ENCODE measurements around the gene SCART1. TPM values are rescaled to one million over a fixed set of nuclear protein-coding genes. Genes with fewer than 3 reads are reported as not detected.

SCART1 gene
- total RNA-seq, 1 donor from 2014 or later: not detected

DNA sequence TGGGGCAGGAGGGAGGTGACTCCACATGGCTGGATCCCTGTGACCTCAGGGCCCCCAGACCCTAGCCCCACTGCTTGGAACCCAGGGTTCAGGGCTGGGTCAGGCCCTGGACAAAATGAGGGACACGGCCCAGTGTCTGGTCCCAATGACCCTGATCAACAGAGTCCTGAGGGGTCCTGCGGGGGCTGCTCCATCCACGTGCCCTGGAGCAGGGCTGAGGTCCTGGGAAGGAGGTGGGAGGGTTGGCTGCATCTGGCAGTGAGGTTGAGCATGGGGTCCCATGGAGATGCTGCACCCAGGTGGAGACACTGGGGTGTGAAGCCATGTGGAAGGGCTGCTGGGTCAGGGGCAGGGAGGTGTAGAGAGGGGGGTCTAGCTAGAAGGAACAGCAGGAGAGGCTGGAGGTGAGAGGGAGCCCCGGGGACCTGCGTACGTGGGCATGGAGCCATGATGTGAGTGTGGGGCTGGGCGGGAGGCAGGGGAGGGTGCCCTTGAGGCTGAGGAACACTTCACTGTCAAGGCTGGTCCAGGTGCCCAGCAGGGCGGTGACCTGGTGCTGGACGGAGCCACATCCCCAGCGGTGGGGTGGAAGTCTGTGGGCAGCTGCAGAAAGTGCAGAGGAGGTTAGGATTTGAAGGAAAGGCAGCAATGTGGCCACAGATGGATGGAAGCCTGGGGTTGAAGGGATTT, 604 bp downstream of the SCART1 start:
- Histone ChIP-seq H3K36me3 (ENCODE audit: control insufficient read depth, insufficient read depth, low read length) (no peaks in the 10 kb centered on the region), H3K27me3 (ENCODE audit: control insufficient read depth, insufficient read depth, low read length) (no peaks in the 10 kb centered on the region), H3K4me3 (ENCODE audit: low read depth, low read length) (no peak overlapping the region)
- no peak for DNase-seq (ENCODE audit: low read depth)
- TF ChIP-seq CTCF (IDR thresholded peaks at IDR 0.05; ENCODE audit: insufficient read depth, low read length, poor library complexity, severe bottlenecking): no peak

- Histone ChIP-seq H3K27me3 (ENCODE audit: control insufficient read depth, insufficient read depth, low read length) (no peaks in the 10 kb centered on the region), H3K36me3 (ENCODE audit: control insufficient read depth, insufficient read depth, low read length) (no peaks in the 10 kb centered on the region), H3K4me3 (ENCODE audit: low read depth, low read length) (no peak overlapping the region)
- no peak for DNase-seq (ENCODE audit: low read depth)
- no peak for TF ChIP-seq CTCF (IDR thresholded peaks at IDR 0.05; ENCODE audit: insufficient read depth, low read length, poor library complexity, severe bottlenecking)
Observed at GRCh38 chr10:133455196-133455595, 1.5 kb downstream of the SCART1 start.

DNA sequence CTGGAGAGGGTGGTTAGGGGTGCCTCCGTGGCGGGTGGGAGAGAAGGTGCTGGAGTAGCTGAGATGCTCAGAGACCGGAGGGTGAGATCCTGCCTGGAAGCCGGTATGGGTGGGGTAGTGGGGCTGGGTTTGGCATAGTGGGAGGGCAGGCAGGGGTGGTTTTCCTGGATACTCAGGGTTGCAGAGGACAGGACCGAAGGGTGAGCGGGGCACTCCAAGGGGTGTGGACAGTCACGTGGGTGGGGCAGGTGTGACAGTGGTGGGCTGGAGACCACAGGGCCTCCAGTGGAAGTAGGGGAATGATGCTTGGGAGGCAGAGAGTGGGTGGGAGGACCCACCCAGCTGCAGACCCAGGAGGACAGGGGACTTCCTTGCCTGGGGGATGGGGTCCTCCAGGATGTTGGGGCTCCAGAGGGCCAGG, 1.9 kb downstream of the SCART1 start:
- no peak for DNase-seq (ENCODE audit: low read depth)

GRCh38 chr10:133456041-133456951, 2.6 kb downstream of the SCART1 start:
- no peak overlapping the region for H3K4me3 ChIP-seq (ENCODE audit: low read depth, low read length)
- H3K27me3 ChIP-seq (ENCODE audit: control insufficient read depth, insufficient read depth, low read length): no peaks in the 10 kb centered on the region
- TF ChIP-seq CTCF (IDR thresholded peaks at IDR 0.05; ENCODE audit: insufficient read depth, low read length, poor library complexity, severe bottlenecking): no peak

More for the DNA sequence above, 1.9 kb downstream of the SCART1 start:
- TF ChIP-seq CTCF (IDR thresholded peaks at IDR 0.05; ENCODE audit: insufficient read depth, low read length, poor library complexity, severe bottlenecking): no peak
- H3K36me3 ChIP-seq (ENCODE audit: control insufficient read depth, insufficient read depth, low read length): no peaks in the 10 kb centered on the region
- no peak overlapping the region for H3K4me3 ChIP-seq (ENCODE audit: low read depth, low read length)
- H3K27me3 ChIP-seq (ENCODE audit: control insufficient read depth, insufficient read depth, low read length): no peaks in the 10 kb centered on the region

DNA sequence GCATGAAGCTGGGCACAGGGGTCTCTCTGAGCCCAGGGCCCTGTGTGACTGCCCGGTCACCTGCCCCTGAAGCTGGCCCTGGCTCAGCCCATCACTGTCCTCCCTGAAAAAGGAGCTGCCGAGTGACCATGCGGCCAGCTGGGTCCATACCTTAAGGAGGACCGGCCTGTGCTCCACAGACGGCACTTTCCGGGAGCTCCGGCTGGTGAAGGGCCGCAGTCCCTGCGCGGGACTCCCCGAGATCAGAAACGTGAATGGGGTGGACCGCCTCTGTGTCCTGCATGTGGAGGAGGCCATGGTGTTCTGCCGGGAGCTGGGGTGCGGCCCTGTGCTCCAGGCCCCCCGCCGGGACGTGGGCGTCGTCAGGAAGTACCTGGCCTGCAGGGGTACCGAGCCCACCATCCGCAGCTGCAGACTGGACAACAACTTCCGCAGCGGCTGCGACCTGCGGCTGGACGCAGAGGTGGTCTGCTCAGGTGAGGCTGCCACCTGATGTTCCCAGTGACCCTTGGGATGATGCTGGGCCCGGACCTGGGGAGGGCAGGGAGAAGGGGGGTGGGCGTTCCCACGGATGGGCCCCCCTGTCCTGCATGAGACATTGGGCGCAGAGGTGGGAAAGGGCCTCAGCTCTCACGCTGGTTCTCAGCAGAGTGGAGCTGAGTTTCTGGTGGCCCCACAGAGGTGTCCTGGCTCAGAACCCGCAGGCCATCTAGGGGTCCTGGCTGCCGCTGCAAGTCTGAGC, 3.5 kb downstream of the SCART1 start:
- Histone ChIP-seq H3K36me3 (ENCODE audit: control insufficient read depth, insufficient read depth, low read length) (no peaks in the 10 kb centered on the region), H3K4me3 (ENCODE audit: low read depth, low read length) (no peak overlapping the region), H3K27me3 (ENCODE audit: control insufficient read depth, insufficient read depth, low read length) (no peaks in the 10 kb centered on the region)
- TF ChIP-seq CTCF (IDR thresholded peaks at IDR 0.05; ENCODE audit: insufficient read depth, low read length, poor library complexity, severe bottlenecking): no peak
- no peak for DNase-seq (ENCODE audit: low read depth)

More at GRCh38 chr10:133456041-133456951, 2.6 kb downstream of the SCART1 start:
- no peak for DNase-seq (ENCODE audit: low read depth)
- H3K36me3 ChIP-seq (ENCODE audit: control insufficient read depth, insufficient read depth, low read length): no peaks in the 10 kb centered on the region

All from kidney epithelial cell (primary cell).